H1 (cell line): ENCODE data around the gene GOLGA7B. TPM values are rescaled to one million over a fixed set of nuclear protein-coding genes. Genes with fewer than 3 reads are reported as not detected.

Experiments
- CTCF ChIA-PET: fragments of 300-600 bp; sonication (Branson Sonifier 250); formaldehyde crosslinking; loops from one replicate; lab custom pipeline; 2021; ENCODE audit not compliant: partially characterized antibody; lab: Charles Lee
- POLR2A ChIA-PET: fragments of 300-600 bp; sonication (Branson Sonifier 250); formaldehyde crosslinking; loops from one replicate; lab custom pipeline; 2021; ENCODE audit warnings: inconsistent platforms; ENCODE audit not compliant: partially characterized antibody; lab: Charles Lee
- DNase-seq, 2 experiments: peaks; one replicate each; pipeline versions ENCODE4 v3.0.0 to v3.0.0-alpha.2; 2010 to 2022; ENCODE audit warnings: low spot score in 2 of 2, low read depth in 1 of 2, mixed read lengths in 1 of 2
- FAIRE-seq: peaks from 2 replicates; lab custom pipeline; 2011; peaks lifted over from hg19 to GRCh38; lab: Jason Lieb, UNC
- H2AFZ ChIP-seq: 2 replicates; pipeline ENCODE4 v1.8.1; 2012; ENCODE audit warnings: low read length, inconsistent platforms
- H2AK5ac ChIP-seq: 2 replicates; pipeline ENCODE4 v1.6.1; 2013; ENCODE audit warnings: low read depth, low read length
- H2BK120ac ChIP-seq: replicated peaks from 2 replicates; pipeline ENCODE3; 2013; ENCODE audit warnings: low read depth, low read length, inconsistent platforms
- H2BK12ac ChIP-seq: 2 replicates; pipeline ENCODE4 v1.6.1; 2013; ENCODE audit warnings: low read depth, low read length
- H2BK15ac ChIP-seq: 2 replicates; pipeline ENCODE4 v1.6.1; 2013; ENCODE audit warnings: low read length
- H2BK20ac ChIP-seq: 2 replicates; pipeline ENCODE4 v1.6.1; 2013; ENCODE audit warnings: low read length
- H2BK5ac ChIP-seq: 2 replicates; pipeline ENCODE4 v1.6.1; 2013; ENCODE audit warnings: low read depth, low read length
- H3K14ac ChIP-seq: 2 replicates; pipeline ENCODE4 v1.6.1; 2013; ENCODE audit warnings: inconsistent platforms; ENCODE audit not compliant: insufficient read length
- H3K18ac ChIP-seq: 2 replicates; pipeline ENCODE4 v1.6.1; 2013; ENCODE audit warnings: low read length; ENCODE audit errors: extremely low read depth
- H3K23ac ChIP-seq: 2 replicates; pipeline ENCODE4 v1.6.1; 2013; ENCODE audit warnings: inconsistent platforms; ENCODE audit not compliant: insufficient read length
- H3K23me2 ChIP-seq: 2 replicates; pipeline ENCODE4 v1.6.1; 2013; ENCODE audit warnings: low read depth, low read length
- H3K27ac ChIP-seq: 2 replicates; pipeline ENCODE4 v1.6.1; 2011; ENCODE audit warnings: low read depth, low read length, inconsistent platforms
- H3K27me3 ChIP-seq, 4 experiments: replicated peaks in 1 of 4; 1 replicate in 1 of 4; 2 replicates in 3 of 4; pipeline versions ENCODE4 v1.6.1 to v1.8.1; 2011 to 2013; ENCODE audit warnings: low read length in 3 of 4, mild to moderate bottlenecking in 3 of 4, inconsistent platforms in 2 of 4, mixed read lengths in 2 of 4, moderate library complexity in 1 of 4; ENCODE audit not compliant: control insufficient read depth in 3 of 4, insufficient read depth in 3 of 4; ENCODE audit errors: extremely low read depth in 1 of 4
- H3K36me3 ChIP-seq, 4 experiments: 2 replicates each; pipeline versions ENCODE4 v1.6.1 to v1.8.1; 2011 to 2013; ENCODE audit warnings: mild to moderate bottlenecking in 4 of 4, low read length in 3 of 4, moderate library complexity in 2 of 4, control low read depth in 1 of 4, inconsistent platforms in 1 of 4; ENCODE audit not compliant: insufficient read depth in 4 of 4, control insufficient read depth in 2 of 4
- H3K4ac ChIP-seq: replicated peaks from 2 replicates; pipeline ENCODE3; 2013; ENCODE audit warnings: low read length, low read depth, mixed read lengths, inconsistent platforms; ENCODE audit not compliant: insufficient read length
- H3K4me1 ChIP-seq, 4 experiments: replicated peaks in 1 of 4; 1 replicate in 1 of 4; 2 replicates in 3 of 4; pipeline versions ENCODE4 v1.6.1 to v1.8.1; 2011 to 2013; ENCODE audit warnings: low read length in 3 of 4, inconsistent platforms in 2 of 4, mixed read lengths in 1 of 4; ENCODE audit not compliant: insufficient read depth in 4 of 4, control insufficient read depth in 3 of 4
- H3K4me2 ChIP-seq, 2 experiments: 2 replicates each; pipeline versions ENCODE4 v1.6.1 to v1.8.1; 2011 to 2013; ENCODE audit warnings: low read depth in 2 of 2, low read length in 2 of 2, control low read depth in 1 of 2, inconsistent platforms in 1 of 2, mild to moderate bottlenecking in 1 of 2; ENCODE audit not compliant: insufficient read depth in 1 of 2
- H3K4me3 ChIP-seq, 4 experiments: fragments of 200-600, 300-600 bp in 1 of 4; sonication (generic), shearing (Covaris generic), sonication (Bioruptor Twin) in 1 of 4; 2 replicates each; pipeline versions ENCODE4 v1.5.1 to v1.8.1; 2011 to 2016; ENCODE audit warnings: low read length in 4 of 4, low read depth in 3 of 4, control low read depth in 2 of 4, inconsistent platforms in 2 of 4, mild to moderate bottlenecking in 2 of 4, mixed read lengths in 1 of 4, moderate library complexity in 1 of 4; ENCODE audit not compliant: insufficient read depth in 2 of 4; ENCODE audit errors: extremely low read depth in 1 of 4
- H3K56ac ChIP-seq: replicated peaks from 2 replicates; pipeline ENCODE3; 2013; ENCODE audit warnings: low read depth, mild to moderate bottlenecking, mixed read lengths, low read length, inconsistent platforms; ENCODE audit not compliant: insufficient read length
- H3K79me1 ChIP-seq: 2 replicates; pipeline ENCODE4 v1.6.1; 2013; ENCODE audit warnings: low read depth, low read length, control low read depth
- H3K79me2 ChIP-seq, 2 experiments: 2 replicates each; pipeline versions ENCODE4 v1.6.1 to v1.8.1; 2012 to 2013; ENCODE audit warnings: low read length in 2 of 2, mild to moderate bottlenecking in 2 of 2, inconsistent platforms in 1 of 2; ENCODE audit not compliant: insufficient read depth in 2 of 2, control insufficient read depth in 1 of 2
- H3K9ac ChIP-seq, 4 experiments: replicated peaks in 1 of 4; 1 replicate in 1 of 4; 2 replicates in 3 of 4; pipeline versions ENCODE4 v1.6.1 to v1.8.1; 2011 to 2013; ENCODE audit warnings: low read depth in 3 of 4, low read length in 3 of 4, control low read depth in 2 of 4, mild to moderate bottlenecking in 2 of 4, moderate library complexity in 2 of 4, inconsistent platforms in 1 of 4; ENCODE audit errors: extremely low read depth in 1 of 4
- H3K9me3 ChIP-seq, 2 experiments: 2 replicates each; pipeline versions ENCODE4 v1.6.1 to v1.8.1; 2012 to 2013; ENCODE audit warnings: mild to moderate bottlenecking in 2 of 2, moderate library complexity in 2 of 2, control low read depth in 1 of 2, inconsistent platforms in 1 of 2, low read depth in 1 of 2, low read length in 1 of 2, mixed read lengths in 1 of 2; ENCODE audit not compliant: insufficient read depth in 2 of 2
- H4K20me1 ChIP-seq, 2 experiments: replicated peaks in 1 of 2; 2 replicates each; pipeline versions ENCODE3 to v1.8.1; 2011 to 2013; ENCODE audit warnings: inconsistent platforms in 2 of 2, low read length in 2 of 2, mild to moderate bottlenecking in 1 of 2; ENCODE audit not compliant: insufficient read depth in 2 of 2, control insufficient read depth in 1 of 2
- H4K5ac ChIP-seq: 2 replicates; pipeline ENCODE4 v1.6.1; 2013; ENCODE audit warnings: low read length, low read depth, mixed read lengths, inconsistent platforms; ENCODE audit not compliant: insufficient read length
- H4K8ac ChIP-seq: 2 replicates; pipeline ENCODE4 v1.8.0; 2013; ENCODE audit warnings: mild to moderate bottlenecking, moderate library complexity, low read length, inconsistent platforms; ENCODE audit not compliant: insufficient read depth; ENCODE audit errors: extremely low read depth
- H4K91ac ChIP-seq: replicated peaks from 2 replicates; pipeline ENCODE3; 2013; ENCODE audit warnings: low read length, mixed read lengths, inconsistent platforms; ENCODE audit not compliant: insufficient read length
- GABPA ChIP-seq: IDR thresholded peaks from 2 replicates; pipeline ENCODE4 v1.6.1; 2011; ENCODE audit warnings: mild to moderate bottlenecking, low read length, moderate library complexity, borderline replicate concordance; ENCODE audit not compliant: insufficient read depth
- RAD21 ChIP-seq, 2 experiments: IDR thresholded peaks in 1 of 2; conservative IDR thresholded peaks in 1 of 2; 2 replicates each; pipeline ENCODE4 v1.6.1; 2011; ENCODE audit warnings: low read depth in 2 of 2, low read length in 2 of 2, improper control_type of control experiment in 1 of 2, inconsistent platforms in 1 of 2, mild to moderate bottlenecking in 1 of 2, moderate library complexity in 1 of 2
- RNF2 ChIP-seq: fragments of 200-900, 300-1000 bp; sonication (generic); IDR thresholded peaks from 2 replicates; pipeline ENCODE4 v1.7.1; 2016; ENCODE audit warnings: borderline replicate concordance, low read depth, mild to moderate bottlenecking, antibody characterized with exemption, low read length; ENCODE audit not compliant: poor library complexity, severe bottlenecking; ENCODE audit errors: missing control alignments
- SP1 ChIP-seq: IDR thresholded peaks from 2 replicates; pipeline ENCODE4 v1.6.1; 2011; ENCODE audit warnings: low read depth, low read length
- SP2 ChIP-seq: IDR thresholded peaks from 2 replicates; pipeline ENCODE4 v1.6.1; 2012; ENCODE audit warnings: mild to moderate bottlenecking, low read length, inconsistent platforms
- TAF1 ChIP-seq: IDR thresholded peaks from 2 replicates; pipeline ENCODE4 v1.6.1; 2011; ENCODE audit warnings: mild to moderate bottlenecking, low read depth, low read length
- TBP ChIP-seq: IDR thresholded peaks from 2 replicates; pipeline ENCODE4 v1.6.1; 2011; ENCODE audit warnings: low read depth, low read length, improper control_type of control experiment
- WGBS, 2 experiments: shearing (Covaris generic) in 1 of 2; methylation state at CpG; one replicate each; pipeline versions ENCODE4 v1.1.6 to v1.1.7; 2013 to 2015; ENCODE audit warnings: low lambda C conversion rate in 2 of 2, mixed read lengths in 2 of 2, inconsistent platforms in 1 of 2, low coverage in 1 of 2, missing lambda C conversion rate in 1 of 2; ENCODE audit not compliant: insufficient replicate concordance in 2 of 2, insufficient coverage in 1 of 2, insufficient read length in 1 of 2; ENCODE audit errors: extremely low coverage in 1 of 2, missing lambda C conversion rate in 1 of 2; 5-methylcytosine and 5-hydroxymethylcytosine counted together
- polyA plus RNA-seq, 7 experiments: library from polyadenylated mRNA; depleted of rRNA in 3 of 7; stranded (reverse) in 5 of 7; unstranded in 2 of 7; fragments of >200 nt in 5 of 7; fragments of 200-250 nt in 2 of 7; gene quantifications; 1 replicate in 5 of 7; 2 replicates in 1 of 7; 4 replicates in 1 of 7; pipeline versions ENCODE4 v1.2.1 to v1.2.3, GENCODE V29; 2011 to 2013; ENCODE audit warnings: missing spikeins in 2 of 7, mixed read lengths in 2 of 7
- total RNA-seq: library from RNA; stranded (reverse); fragmentation: NEBNext Ultra II Directional; extraction: Animal tissue kit (Norgen Biotek cat#: 25700); gene quantifications from 2 replicates; pipeline ENCODE4 v1.2.1, GENCODE V29; 2021

The GOLGA7B gene
- total and polyA plus RNA-seq, 2 of the 8 experiments (the other 6 are each of a cell fraction or from before 2014, with no cell fraction given) = 0.04 to 0.14 TPM

DNA sequence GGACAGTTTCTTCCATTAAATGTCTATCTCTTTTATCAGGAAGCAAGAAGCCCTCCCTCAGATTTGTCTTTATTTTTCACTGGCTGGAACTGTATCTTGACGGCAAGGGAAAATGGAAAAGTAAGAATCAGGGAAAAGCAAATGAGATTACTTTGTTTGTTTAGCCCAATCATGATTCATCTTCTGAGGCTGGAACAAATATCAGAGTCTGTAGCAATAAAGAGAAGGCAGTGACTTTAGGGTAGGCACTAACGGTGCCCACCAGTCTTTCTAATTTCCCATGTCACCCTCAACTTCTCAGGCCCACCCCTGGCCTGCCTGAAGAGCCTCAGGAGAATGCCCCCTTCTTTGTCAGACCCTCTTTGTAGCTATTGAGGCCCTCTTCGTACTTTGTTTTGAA is 36.3 kb upstream of the GOLGA7B start:
- Histone ChIP-seq H2BK12ac (no peak overlapping the region), H3K79me1 (no peaks in the 10 kb centered on the region), H3K9ac (no peak overlapping the region), H2BK120ac (no peak overlapping the region), H4K8ac (no peak overlapping the region), H3K4me1 (0 out of 7 replicates have a peak, but pooled peaks cover 0 to 3% (median 0%) of the 10 kb centered on the region in 4 experiments), H2AFZ (no peak overlapping the region), H3K14ac (no peak overlapping the region), H4K20me1 (no peaks in the 10 kb centered on the region), H3K27me3 (no peaks in the 10 kb centered on the region), H3K4me3 (no peak overlapping the region), H3K23me2 (no peaks in the 10 kb centered on the region), H3K56ac (no peak overlapping the region), H4K5ac (no peak overlapping the region), H3K27ac (no peak overlapping the region), H2BK20ac (no peak overlapping the region), H3K9me3 (no peaks in the 10 kb centered on the region), H2AK5ac (no peak overlapping the region), H4K91ac (no peak overlapping the region), H3K4me2 (no peak overlapping the region), H2BK5ac (no peak overlapping the region), H3K36me3 (no peaks in the 10 kb centered on the region), H2BK15ac (no peak overlapping the region), H3K79me2 (no peaks in the 10 kb centered on the region), H3K4ac (no peak overlapping the region), H3K18ac (no peak overlapping the region), H3K23ac (no peak overlapping the region)
- FAIRE-seq (no peak), DNase-seq (no peak)
- ChIA-PET POLR2A (no interaction called here), CTCF (interaction anchor here (0.7 to 2.2 kb wide), 3 partner anchors 12 to 56 kb away, joined by 3 to 6 read pairs (median 3); no protein-coding TSS in a partner anchor)
- 93% methylated on average over 3 of the region's 3 CpGs; no CpG with 5 or more reads in 1 of the 2 experiments for WGBS, 2 experiments
- no peak for TF ChIP-seq GABPA
- TF ChIP-seq RAD21 (IDR thresholded peaks at IDR 0.05 in 1 of 2, conservative IDR thresholded peaks at IDR 0.05 in 1 of 2; ENCODE audit: low read depth in 2 of 2, low read length in 2 of 2) = no peak
- no peak for TF ChIP-seq TAF1
- no peak for TF ChIP-seq TBP
- no peak for TF ChIP-seq SP2
- TF ChIP-seq RNF2 = no peak
- no peak for TF ChIP-seq SP1
